GM18861 (cell line): ENCODE measurements around the gene UGT2B15.

Source experiments
- ATAC-seq: cut with Tn5 transposase; IDR thresholded peaks from one replicate; pipeline ENCODE4 v1.9.1; 2021; ENCODE audit not compliant: unreplicated experiment

Gene UGT2B15

DNA sequence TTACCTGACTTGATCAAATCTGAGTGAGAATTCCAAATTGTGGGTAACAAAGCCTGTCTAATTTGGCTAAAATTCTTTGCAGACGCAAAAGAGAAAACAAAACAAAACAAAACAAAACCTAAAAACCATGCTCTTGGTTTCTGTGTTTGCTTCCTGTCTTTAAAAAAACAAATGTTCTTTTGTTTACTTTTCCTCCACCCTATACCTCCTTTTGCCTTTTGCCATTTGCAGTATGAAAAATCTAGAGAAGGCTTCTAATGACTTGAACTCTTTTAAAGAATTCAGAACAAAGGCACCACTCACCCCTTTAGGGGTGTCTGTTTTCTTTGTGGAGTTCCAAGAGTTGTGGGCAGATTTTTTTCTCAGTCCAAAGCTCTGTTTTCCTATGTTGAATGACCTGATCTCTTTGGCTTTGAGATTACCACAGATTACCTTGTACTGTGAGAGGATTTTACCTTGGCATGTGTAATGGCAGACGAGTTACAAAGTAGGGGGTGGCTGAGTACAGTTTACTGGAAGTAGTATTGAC is 13.9 kb downstream of the UGT2B15 start:
- ATAC-seq: peak; percentile 48

DNA sequence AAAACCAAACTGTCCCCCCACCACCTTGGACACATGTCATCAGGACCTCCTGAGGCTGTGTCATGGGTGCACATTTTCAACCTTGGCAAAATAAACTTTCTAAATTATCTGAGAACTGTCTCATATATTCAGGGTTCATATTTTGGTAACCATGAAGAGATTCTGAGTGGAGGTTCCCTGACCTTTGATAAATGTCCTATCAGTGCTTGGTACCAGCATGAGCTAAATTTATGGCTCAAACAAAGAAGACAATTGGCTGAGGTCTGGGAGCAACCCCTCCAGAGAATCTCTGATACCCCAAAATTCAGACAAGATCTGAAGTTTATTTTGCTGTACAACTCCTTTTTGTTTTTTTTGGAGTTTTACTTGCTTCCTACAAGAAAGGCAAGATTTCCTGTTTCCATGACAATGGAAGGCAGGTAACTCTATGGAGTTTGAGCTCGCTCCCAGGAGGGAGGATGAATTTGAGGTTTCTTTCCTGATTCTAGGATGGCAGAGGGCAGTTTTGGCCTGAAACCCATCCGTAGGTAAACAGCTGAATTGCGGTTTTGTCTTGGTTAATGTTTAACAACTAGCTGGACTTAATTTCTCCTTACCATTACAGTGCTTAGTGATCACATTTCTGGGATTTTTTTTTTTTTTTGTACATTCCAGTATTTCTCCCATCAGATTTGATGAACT is 14.5 kb downstream of the UGT2B15 start:
- ATAC-seq: peak; percentile 23

DNA sequence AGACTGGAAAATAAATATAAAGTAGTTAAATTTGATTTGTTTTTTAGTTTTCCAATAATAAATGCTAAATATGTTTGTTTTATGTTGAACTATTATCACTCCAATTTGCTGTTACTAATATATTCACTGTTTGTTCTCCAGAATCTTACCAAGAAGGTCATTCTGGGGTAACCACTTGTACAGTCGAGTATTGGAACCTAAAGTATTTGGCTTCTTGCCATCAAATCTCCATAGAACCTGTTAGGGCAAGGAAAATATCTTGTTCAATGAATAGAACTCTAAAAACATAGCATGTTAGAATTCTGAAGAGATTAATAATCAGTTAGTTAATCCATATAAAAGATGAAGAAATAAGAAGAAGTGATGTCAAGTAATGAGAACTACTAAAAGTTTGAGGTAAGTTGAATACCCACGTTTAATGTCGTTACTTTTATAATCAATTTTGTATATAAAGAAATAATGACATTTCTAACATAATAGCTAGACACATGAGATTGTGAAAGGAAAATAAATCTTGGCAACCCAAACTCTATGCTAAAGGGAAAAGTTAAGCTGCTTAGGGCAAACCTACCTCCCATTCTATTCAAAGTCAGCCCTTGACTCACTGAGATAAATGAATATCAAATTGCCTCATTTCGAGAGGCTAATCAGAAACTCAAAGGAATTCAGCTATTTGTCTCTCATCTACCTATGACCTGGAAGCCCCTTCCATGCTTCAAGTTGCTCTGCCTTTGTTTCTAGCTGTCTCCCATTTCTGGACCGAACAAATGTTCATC is 15.3 kb downstream of the UGT2B15 start:
- no peak for ATAC-seq

DNA sequence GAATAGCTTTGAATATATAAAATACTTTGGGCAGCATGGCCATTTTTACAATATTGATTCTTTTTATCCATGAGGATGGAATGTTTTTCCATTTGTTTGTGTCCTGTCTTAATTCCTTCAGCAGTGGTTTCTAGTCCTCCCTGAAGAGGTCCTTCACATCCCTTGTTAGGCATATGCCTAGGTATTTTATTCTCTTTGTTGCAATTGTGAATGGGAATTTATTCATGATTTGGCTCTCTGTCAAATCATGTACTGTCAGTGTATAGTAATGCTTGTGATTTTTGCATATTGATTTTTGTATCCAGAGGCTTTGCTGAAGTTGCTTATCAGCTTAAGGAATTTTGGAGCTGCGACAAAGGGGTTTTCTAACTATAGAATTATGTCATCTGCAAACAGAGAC is 18.5 kb downstream of the UGT2B15 start:
- ATAC-seq: no peak

DNA sequence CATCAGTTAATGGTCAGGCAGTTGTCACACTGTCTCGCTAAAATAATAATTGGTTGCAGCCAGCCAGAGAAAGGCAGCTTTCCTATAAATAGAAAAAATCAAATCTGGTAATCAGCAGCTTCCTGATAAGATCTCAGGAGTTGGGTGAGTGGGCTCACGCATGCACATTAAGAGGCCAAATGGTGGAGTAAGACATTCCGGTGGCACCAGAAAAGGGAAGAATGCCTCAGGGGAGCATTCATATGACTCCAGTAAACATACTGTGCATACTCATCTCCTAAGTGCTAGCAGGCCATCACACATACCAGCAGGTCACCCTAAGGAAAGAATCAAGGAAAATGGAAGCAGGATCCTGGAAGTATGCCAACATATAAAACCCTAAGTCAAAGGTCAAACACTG is 40.1 kb downstream of the UGT2B15 start:
- no peak for ATAC-seq

DNA sequence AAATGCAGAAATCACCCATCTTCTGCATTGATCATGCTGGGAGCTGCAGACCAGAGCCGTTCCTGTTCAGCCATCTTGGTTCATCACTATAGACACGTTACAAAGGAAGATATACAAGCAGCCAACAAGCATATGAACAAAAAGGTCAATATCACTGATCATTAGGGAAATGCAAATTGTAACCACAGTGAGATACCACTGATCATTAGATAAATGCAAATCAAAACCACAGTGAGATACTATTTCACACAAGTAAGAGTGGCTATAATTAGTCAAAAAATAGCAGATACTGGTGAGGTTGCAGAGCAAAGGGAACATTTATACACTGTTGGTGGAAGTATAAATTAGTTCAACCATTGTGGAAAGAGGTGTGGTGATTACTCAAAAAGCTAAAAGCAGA is 47.7 kb downstream of the UGT2B15 start:
- ATAC-seq: peak; percentile 75

DNA sequence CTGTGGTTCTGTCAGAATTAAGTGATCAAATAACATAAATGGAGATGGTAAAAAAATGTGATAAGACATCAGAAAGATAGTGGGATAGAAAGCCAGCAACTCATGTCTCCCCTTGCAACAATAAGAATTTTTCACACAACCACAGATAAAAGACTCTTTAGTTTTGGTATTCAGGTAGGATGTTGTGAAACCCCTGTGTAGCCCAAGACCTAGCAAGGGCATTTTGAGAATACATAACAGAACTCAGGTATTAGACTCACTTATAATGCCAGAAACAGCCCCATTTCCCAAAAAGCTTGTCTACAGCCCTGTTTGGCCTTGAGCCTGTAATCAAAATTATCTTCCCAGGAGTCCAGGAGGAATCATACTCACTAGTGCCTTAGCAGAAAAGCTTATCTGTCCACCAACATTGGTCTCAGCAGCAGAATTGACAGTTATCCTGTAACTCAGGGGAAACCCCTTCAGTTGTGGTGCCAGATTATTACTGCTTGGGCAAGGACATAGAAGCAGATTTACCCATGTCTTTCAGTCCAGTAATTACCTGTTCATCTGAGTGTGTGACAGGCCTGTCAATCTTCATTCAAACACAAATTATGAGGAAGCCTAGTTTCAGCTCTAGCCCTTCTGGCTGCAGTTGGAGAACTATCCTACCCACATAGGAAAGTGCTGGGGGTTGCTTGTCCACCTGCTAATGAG is 53.3 kb downstream of the UGT2B15 start:
- peak; percentile 92 for ATAC-seq

DNA sequence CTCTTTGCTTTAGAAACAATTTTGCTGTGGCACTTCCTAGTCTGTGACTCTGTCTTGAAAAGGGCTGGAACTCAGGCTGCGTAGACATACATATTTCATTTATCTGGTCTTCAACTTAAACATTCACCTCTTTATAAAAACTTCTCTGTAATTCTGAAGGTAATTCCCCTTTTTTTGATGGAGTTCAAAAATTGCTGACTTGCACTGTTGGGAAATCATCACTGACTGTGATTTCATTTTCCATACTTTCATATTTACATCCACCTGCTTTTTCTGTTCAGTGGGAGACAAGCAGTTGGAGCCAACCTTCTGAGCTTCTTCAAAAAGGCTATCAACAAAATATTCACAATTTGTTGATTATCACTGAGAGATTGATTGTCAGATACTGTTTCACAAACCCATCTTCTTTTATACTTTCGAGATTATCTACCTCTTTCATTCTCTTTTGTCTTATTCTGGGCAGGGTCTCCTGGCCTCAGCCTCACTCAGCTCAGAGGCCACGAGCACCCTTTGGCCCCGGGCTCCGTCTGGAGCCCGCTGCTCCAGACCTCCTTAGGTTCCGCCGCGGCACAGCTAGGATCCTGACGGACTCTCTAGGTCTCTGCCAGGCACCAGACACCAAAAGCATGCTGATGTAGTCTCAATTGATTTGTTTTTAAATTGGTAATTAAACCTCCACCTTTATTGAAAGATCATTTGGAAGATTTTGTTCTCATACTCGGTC is 54.6 kb downstream of the UGT2B15 start:
- ATAC-seq: no peak

DNA sequence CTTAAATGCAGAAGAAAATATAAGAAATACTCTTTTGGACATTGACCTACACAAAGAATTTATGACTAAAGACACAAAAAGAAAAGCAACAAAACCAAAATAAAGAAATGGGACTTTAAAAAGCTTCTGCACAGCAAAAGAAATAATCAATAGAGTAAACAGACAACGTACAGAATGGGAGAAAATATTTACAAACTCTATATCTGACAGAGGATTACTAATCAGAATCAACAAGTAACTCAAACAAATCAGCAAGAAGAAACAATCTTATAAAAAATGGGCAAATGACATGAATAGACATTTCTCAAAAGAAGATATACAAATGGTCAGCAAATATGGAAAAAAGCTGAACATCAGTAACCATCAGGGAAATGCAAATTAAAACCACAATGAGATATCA is 56.7 kb downstream of the UGT2B15 start:
- ATAC-seq: no peak

DNA sequence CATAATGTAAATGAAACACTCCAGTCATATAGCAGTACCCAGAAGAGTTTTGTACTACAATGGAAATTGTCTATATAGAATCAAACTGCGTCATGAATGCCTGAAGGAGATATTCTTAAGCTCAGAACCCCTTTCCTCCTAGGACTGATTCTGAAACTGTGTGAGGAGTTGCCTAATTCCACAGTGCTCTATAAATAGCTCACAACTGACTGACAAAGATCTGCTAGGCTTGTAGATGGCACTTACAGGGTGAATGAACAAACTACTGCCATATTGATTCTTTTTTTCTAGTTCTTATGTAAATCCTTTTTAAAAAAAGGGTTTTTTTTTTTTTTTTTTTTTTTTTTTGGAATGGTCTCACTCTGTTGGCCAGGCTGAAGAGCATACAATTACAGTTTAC is 64.2 kb downstream of the UGT2B15 start:
- no peak for ATAC-seq

DNA sequence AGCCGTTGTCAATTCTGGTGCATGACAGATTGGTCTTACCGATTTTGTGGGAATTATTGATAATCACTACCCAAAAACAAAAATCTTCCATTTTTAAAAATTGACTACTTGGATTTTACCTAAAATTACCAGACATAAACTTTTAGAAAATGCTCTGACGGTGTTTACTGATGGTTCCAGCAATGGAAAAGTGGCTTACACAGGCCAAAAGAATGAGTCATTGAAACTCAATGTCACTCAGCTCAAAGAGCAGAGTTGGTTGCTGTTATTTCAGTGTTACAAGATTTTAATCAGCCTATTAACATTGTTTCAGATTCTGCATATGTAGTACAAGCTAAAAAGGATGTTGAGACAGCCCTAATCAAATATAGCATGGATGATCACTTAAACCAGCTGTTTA is 71.3 kb downstream of the UGT2B15 start:
- ATAC-seq: no peak

DNA sequence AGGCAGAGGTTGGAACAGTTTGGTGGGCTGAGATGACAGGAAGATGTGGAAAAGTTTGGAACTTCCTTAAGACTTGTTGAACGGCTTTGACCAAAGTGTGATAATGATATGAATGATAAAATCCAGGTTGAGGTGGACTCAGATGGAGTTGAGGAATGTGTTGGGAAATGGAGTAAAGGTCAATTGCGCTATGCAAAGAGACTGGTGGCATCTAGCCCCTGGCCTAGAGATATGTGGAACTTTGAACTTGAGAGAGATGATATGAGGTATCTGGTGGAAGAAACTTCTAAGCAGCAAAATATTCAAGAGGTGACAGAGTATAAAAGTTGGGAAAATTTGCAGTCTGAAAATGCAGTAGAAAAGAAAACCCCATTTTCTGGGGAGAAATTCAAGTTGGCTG is 73.0 kb downstream of the UGT2B15 start:
- no peak for ATAC-seq
